ENCODE measurements around the gene PIEZO2. TPM values are rescaled to one million over a fixed set of nuclear protein-coding genes. Genes with fewer than 3 reads are reported as not detected.

PIEZO2 gene
- polyA plus RNA-seq, 1 donor from 2014 or later, result 0.30 TPM

DNA sequence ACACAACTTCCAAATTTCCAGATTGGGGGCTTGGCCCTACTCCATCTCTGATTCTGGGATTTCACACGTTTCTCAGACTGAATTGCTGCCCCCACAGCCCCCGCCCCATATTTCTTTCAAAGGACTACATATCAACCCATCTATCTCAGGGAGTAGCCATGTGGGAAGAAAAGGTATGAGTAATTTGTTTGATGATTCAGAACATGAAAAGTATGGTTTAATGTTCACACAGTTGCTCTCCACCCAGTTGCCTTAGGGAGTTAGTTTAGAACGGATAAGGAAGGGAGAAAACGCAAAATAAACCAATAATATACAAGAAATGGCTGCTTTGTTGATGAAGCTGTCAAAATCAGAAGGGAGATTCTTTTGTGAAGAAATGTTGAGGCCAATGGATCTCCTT, 145.1 kb downstream of the PIEZO2 start:
- Histone ChIP-seq H3K27me3 (ENCODE audit: insufficient read depth, low read depth, low read length) (no peaks in the 10 kb centered on the region), H3K9ac (ENCODE audit: low read length) (no peak overlapping the region), H3K27ac (ENCODE audit: low read length) (no peak overlapping the region), H3K4me3 (ENCODE audit: low read length) (no peak overlapping the region), H3K79me2 (replicated peaks; ENCODE audit: insufficient read depth, low read length) (no peaks in the 10 kb centered on the region), H3K9me2 (ENCODE audit: insufficient read depth, low read length) (no peaks in the 10 kb centered on the region), H3F3A (ENCODE audit: insufficient read depth, low read length, poor library complexity, severe bottlenecking) (no peaks in the 10 kb centered on the region), H3K4me2 (ENCODE audit: low read length) (no peak overlapping the region), H3K9me3 (ENCODE audit: low read length) (no peaks in the 10 kb centered on the region), H2AFZ (ENCODE audit: low read depth, low read length) (no peak overlapping the region), H4K20me1 (ENCODE audit: insufficient read depth) (no peaks in the 10 kb centered on the region), H3K36me3 (ENCODE audit: insufficient read depth, low read length) (no peaks in the 10 kb centered on the region)
- TF ChIP-seq CTCF (IDR thresholded peaks at IDR 0.05; ENCODE audit: poor library complexity, severe bottlenecking) (no peak), TAF1 (IDR thresholded peaks at IDR 0.05; ENCODE audit: low read depth) (no peak), MXI1 (conservative IDR thresholded peaks at IDR 0.05; ENCODE audit: poor library complexity, severe bottlenecking) (no peak), REST (IDR thresholded peaks at IDR 0.05; ENCODE audit: borderline replicate concordance) (no peak), POLR2AphosphoS5 (IDR thresholded peaks at IDR 0.05) (no peak), EZH2 (IDR thresholded peaks at IDR 0.05; ENCODE audit: borderline replicate concordance, insufficient read depth, low read length, poor library complexity, severe bottlenecking) (no peak), EP300 (conservative IDR thresholded peaks at IDR 0.05; ENCODE audit: poor library complexity, severe bottlenecking) (no peak)

DNA sequence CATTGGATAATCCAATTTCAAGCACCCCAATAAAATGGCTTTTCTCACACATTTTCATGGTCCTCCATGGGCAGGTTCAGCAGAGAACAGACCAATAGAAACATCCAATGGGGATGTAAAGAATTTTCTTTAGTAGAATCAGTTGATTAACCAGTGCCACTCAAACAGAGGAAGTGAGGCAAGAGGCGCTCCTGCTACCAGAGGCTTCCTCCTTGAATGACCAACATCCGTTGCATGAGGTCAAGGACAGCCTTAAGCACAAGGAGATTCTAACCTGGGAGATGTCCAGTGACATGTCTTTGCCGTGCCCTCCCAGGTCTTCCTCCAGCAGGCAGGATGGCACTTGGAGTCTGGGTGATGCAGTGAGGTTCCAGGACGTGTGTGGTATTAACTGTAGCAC, 146.6 kb downstream of the PIEZO2 start:
- Histone ChIP-seq H3K27ac (ENCODE audit: low read length) (no peak overlapping the region), H3K36me3 (ENCODE audit: insufficient read depth, low read length) (no peaks in the 10 kb centered on the region), H3K9me3 (ENCODE audit: low read length) (no peaks in the 10 kb centered on the region), H3K9me2 (ENCODE audit: insufficient read depth, low read length) (no peaks in the 10 kb centered on the region), H3K79me2 (replicated peaks; ENCODE audit: insufficient read depth, low read length) (no peaks in the 10 kb centered on the region), H3K27me3 (ENCODE audit: insufficient read depth, low read depth, low read length) (no peaks in the 10 kb centered on the region), H3K9ac (ENCODE audit: low read length) (no peak overlapping the region), H2AFZ (ENCODE audit: low read depth, low read length) (no peak overlapping the region), H3K4me3 (ENCODE audit: low read length) (no peak overlapping the region), H3F3A (ENCODE audit: insufficient read depth, low read length, poor library complexity, severe bottlenecking) (no peaks in the 10 kb centered on the region), H4K20me1 (ENCODE audit: insufficient read depth) (no peaks in the 10 kb centered on the region), H3K4me2 (ENCODE audit: low read length) (no peak overlapping the region)
- TF ChIP-seq EP300 (conservative IDR thresholded peaks at IDR 0.05; ENCODE audit: poor library complexity, severe bottlenecking) (no peak), EZH2 (IDR thresholded peaks at IDR 0.05; ENCODE audit: borderline replicate concordance, insufficient read depth, low read length, poor library complexity, severe bottlenecking) (no peak), REST (IDR thresholded peaks at IDR 0.05; ENCODE audit: borderline replicate concordance) (no peak), SMC3 (conservative IDR thresholded peaks at IDR 0.05; ENCODE audit: poor library complexity) (no peak), RAD21 (conservative IDR thresholded peaks at IDR 0.05) (no peak), CTCF (IDR thresholded peaks at IDR 0.05; ENCODE audit: poor library complexity, severe bottlenecking) (no peak), MXI1 (conservative IDR thresholded peaks at IDR 0.05; ENCODE audit: poor library complexity, severe bottlenecking) (no peak), TAF1 (IDR thresholded peaks at IDR 0.05; ENCODE audit: low read depth) (no peak), POLR2AphosphoS5 (IDR thresholded peaks at IDR 0.05) (no peak)
